IMR-90 (cell line): ENCODE results near the gene DNAJC4. TPM values are rescaled to one million over a fixed set of nuclear protein-coding genes. Genes with fewer than 3 reads are reported as not detected.

ENCODE experiments used
- ATAC-seq: fragments of 200-7000 bp; cut with Tn5 transposase; 2 replicates; pipeline ENCODE4 v1.9.1; 2020; ENCODE audit warnings: low read depth, mild to moderate bottlenecking, moderate library complexity
- BruUV-seq: library from RNA; stranded (reverse); fragments of 400-500 nt; replicated peaks from 2 replicates; lab custom pipeline; 2021; lab: Mats Ljungman, UMichigan
- CTCF ChIA-PET: fragments of 300-600 bp; formaldehyde crosslinking; extraction: SDS; loops from one replicate; lab custom pipeline; 2021; ENCODE audit warnings: antibody characterized with exemption; lab: Yijun Ruan, JAX
- POLR2A ChIA-PET: fragments of 300-600 bp; sonication (Branson Sonifier 250); formaldehyde crosslinking; loops from one replicate; lab custom pipeline; 2022; ENCODE audit warnings: antibody characterized with exemption; ENCODE audit not compliant: unreplicated experiment; lab: Charles Lee
- DNase-seq: peaks from one replicate; pipeline ENCODE4 v3.0.0; 2013
- H2AFZ ChIP-seq: replicated peaks from 2 replicates; pipeline ENCODE3; 2013; ENCODE audit warnings: low read length, mild to moderate bottlenecking; ENCODE audit not compliant: poor library complexity
- H2AK5ac ChIP-seq: 2 replicates; pipeline ENCODE4 v1.6.1; 2013; ENCODE audit warnings: low read depth, low read length, inconsistent platforms
- H2AK9ac ChIP-seq: replicated peaks from 2 replicates; pipeline ENCODE3; 2013; ENCODE audit warnings: mild to moderate bottlenecking, low read depth, low read length, moderate library complexity; ENCODE audit not compliant: poor library complexity
- H2BK120ac ChIP-seq: 2 replicates; pipeline ENCODE4 v1.6.1; 2013; ENCODE audit warnings: low read depth, low read length, inconsistent platforms
- H2BK15ac ChIP-seq: 3 replicates; pipeline ENCODE4 v1.6.1; 2013; ENCODE audit warnings: low read depth, low read length, inconsistent platforms
- H2BK20ac ChIP-seq: 2 replicates; pipeline ENCODE4 v1.6.1; 2013; ENCODE audit warnings: low read depth, mild to moderate bottlenecking, inconsistent platforms, low read length, moderate library complexity
- H2BK5ac ChIP-seq: 2 replicates; pipeline ENCODE4 v1.6.1; 2013; ENCODE audit warnings: mild to moderate bottlenecking, low read depth, low read length, inconsistent platforms; ENCODE audit not compliant: poor library complexity, severe bottlenecking
- H3K14ac ChIP-seq: replicated peaks from 2 replicates; pipeline ENCODE4 v1.6.1; 2013; ENCODE audit warnings: low read depth, low read length, inconsistent platforms
- H3K18ac ChIP-seq: 2 replicates; pipeline ENCODE4 v1.6.1; 2013; ENCODE audit warnings: low read depth, low read length, control low read depth
- H3K23ac ChIP-seq: 2 replicates; pipeline ENCODE4 v1.6.1; 2013; ENCODE audit warnings: low read depth, low read length, inconsistent platforms
- H3K27ac ChIP-seq: 2 replicates; pipeline ENCODE4 v1.5.1; 2013; ENCODE audit warnings: mild to moderate bottlenecking, control low read depth, low read length; ENCODE audit not compliant: insufficient read depth
- H3K27me3 ChIP-seq: 2 replicates; pipeline ENCODE4 v1.6.1; 2013; ENCODE audit warnings: low read length; ENCODE audit not compliant: control insufficient read depth, insufficient read depth
- H3K36me3 ChIP-seq: 2 replicates; pipeline ENCODE4 v1.6.1; 2013; ENCODE audit warnings: low read length, mixed read lengths; ENCODE audit not compliant: control insufficient read depth, insufficient read depth
- H3K4ac ChIP-seq: 2 replicates; pipeline ENCODE4 v1.6.1; 2013; ENCODE audit warnings: low read depth, low read length, inconsistent platforms
- H3K4me1 ChIP-seq: 2 replicates; pipeline ENCODE4 v1.6.1; 2013; ENCODE audit warnings: low read length, mixed read lengths; ENCODE audit not compliant: control insufficient read depth, insufficient read depth
- H3K4me2 ChIP-seq: 2 replicates; pipeline ENCODE4 v1.6.1; 2013; ENCODE audit warnings: low read depth, mild to moderate bottlenecking, control low read depth, low read length, moderate library complexity
- H3K4me3 ChIP-seq: 2 replicates; pipeline ENCODE4 v1.5.1; 2013; ENCODE audit warnings: low read depth, mild to moderate bottlenecking, control low read depth, low read length, moderate library complexity; ENCODE audit not compliant: insufficient read depth
- H3K56ac ChIP-seq: 2 replicates; pipeline ENCODE4 v1.6.1; 2013; ENCODE audit warnings: low read length, inconsistent platforms; ENCODE audit not compliant: insufficient read depth; ENCODE audit errors: extremely low read depth
- H3K79me1 ChIP-seq, 2 experiments: 2 replicates each; pipeline ENCODE4 v1.6.1; 2013; ENCODE audit warnings: low read length in 2 of 2, inconsistent platforms in 1 of 2, low read depth in 1 of 2
- H3K9ac ChIP-seq: 2 replicates; pipeline ENCODE4 v1.6.1; 2013; ENCODE audit warnings: low read depth, low read length, control low read depth
- H3K9me1 ChIP-seq: 2 replicates; pipeline ENCODE4 v1.6.1; 2013; ENCODE audit warnings: low read length, inconsistent platforms; ENCODE audit not compliant: insufficient read depth
- H3K9me3 ChIP-seq: 2 replicates; pipeline ENCODE4 v1.6.1; 2013; ENCODE audit warnings: low read length; ENCODE audit not compliant: control insufficient read depth, insufficient read depth
- H4K20me1 ChIP-seq: 2 replicates; pipeline ENCODE4 v1.6.1; 2013; ENCODE audit warnings: low read length, inconsistent platforms; ENCODE audit not compliant: insufficient read depth
- H4K5ac ChIP-seq: 2 replicates; pipeline ENCODE4 v1.6.1; 2013; ENCODE audit warnings: mild to moderate bottlenecking, low read depth, low read length, control low read depth
- H4K8ac ChIP-seq, 2 experiments: 2 replicates each; pipeline ENCODE4 v1.6.1; 2013; ENCODE audit warnings: low read depth in 2 of 2, low read length in 2 of 2, control low read depth in 1 of 2, inconsistent platforms in 1 of 2
- H4K91ac ChIP-seq: 2 replicates; pipeline ENCODE4 v1.6.1; 2013; ENCODE audit warnings: low read depth, low read length, inconsistent platforms; ENCODE audit not compliant: insufficient read depth
- BHLHE40 ChIP-seq: fragments of 150-350 bp; IDR thresholded peaks from 2 replicates; pipeline ENCODE4 v1.6.1; 2016; ENCODE audit warnings: mild to moderate bottlenecking, low read depth, low read length
- CEBPB ChIP-seq: IDR thresholded peaks from 2 replicates; pipeline ENCODE4 v1.6.1; 2012; ENCODE audit warnings: low read depth, low read length, improper control_type of control experiment
- CHD1 ChIP-seq: IDR thresholded peaks from 2 replicates; pipeline ENCODE4 v1.6.1; 2012; ENCODE audit warnings: low read depth, low read length, improper control_type of control experiment
- FOS ChIP-seq: fragments of 150-350 bp; IDR thresholded peaks from 2 replicates; pipeline ENCODE4 v1.6.1; 2016; ENCODE audit warnings: low read depth, low read length
- MAFK ChIP-seq: IDR thresholded peaks from 2 replicates; pipeline ENCODE4 v1.6.1; 2012; ENCODE audit warnings: low read depth, low read length, improper control_type of control experiment
- MAZ ChIP-seq: IDR thresholded peaks from 2 replicates; pipeline ENCODE4 v1.6.1; 2012; ENCODE audit warnings: low read depth, mild to moderate bottlenecking, low read length, improper control_type of control experiment, moderate library complexity, borderline replicate concordance
- MXI1 ChIP-seq: IDR thresholded peaks from 2 replicates; pipeline ENCODE4 v1.6.1; 2012; ENCODE audit warnings: low read depth, mild to moderate bottlenecking, low read length, moderate library complexity, borderline replicate concordance
- NFE2L2 ChIP-seq: fragments of 150-350 bp; IDR thresholded peaks from 2 replicates; pipeline ENCODE4 v1.6.1; 2016; ENCODE audit warnings: low read depth, mild to moderate bottlenecking, low read length
- POLR2A ChIP-seq: IDR thresholded peaks from 2 replicates; pipeline ENCODE4 v1.6.1; 2012; ENCODE audit warnings: mild to moderate bottlenecking, low read depth, low read length
- RAD21 ChIP-seq: IDR thresholded peaks from 2 replicates; pipeline ENCODE4 v1.6.1; 2012; ENCODE audit warnings: low read length, improper control_type of control experiment
- RCOR1 ChIP-seq: IDR thresholded peaks from 2 replicates; pipeline ENCODE4 v1.6.1; 2012; ENCODE audit warnings: mild to moderate bottlenecking, low read length, improper control_type of control experiment; ENCODE audit not compliant: insufficient replicate concordance
- RFX5 ChIP-seq: IDR thresholded peaks from 2 replicates; pipeline ENCODE4 v1.8.0; 2012; ENCODE audit warnings: low read depth, mild to moderate bottlenecking, low read length, moderate library complexity
- SMC3 ChIP-seq: fragments of 150-350 bp; IDR thresholded peaks from 2 replicates; pipeline ENCODE4 v1.6.1; 2016; ENCODE audit warnings: low read depth, mild to moderate bottlenecking, antibody characterized with exemption, low read length, moderate library complexity
- WGBS, 2 experiments: methylation state at CpG; one replicate each; pipeline versions ENCODE4 v1.1.5 to v1.1.7; 2013; ENCODE audit warnings: missing lambda C conversion rate in 2 of 2; ENCODE audit not compliant: insufficient read length in 1 of 2; ENCODE audit errors: extremely low coverage in 2 of 2; 5-methylcytosine and 5-hydroxymethylcytosine counted together
- dilution Hi-C: fragments of 300-500 bp; cut with HindIII; formaldehyde crosslinking; loops from one replicate; pipeline ENCODE4 v1.14.3; 2018; ENCODE audit warnings: low sequenced_read_pairs; ENCODE audit not compliant: unreplicated experiment
- in situ Hi-C: fragments of 300-500 bp; cut with MboI; formaldehyde crosslinking; loops from 3 replicates; pipeline ENCODE4 v1.14.3; 2019; ENCODE audit warnings: low sequenced_read_pairs, inconsistent platforms, mixed read lengths
- intact Hi-C: fragments of 100-400 bp; cut with micrococcal nuclease; formaldehyde crosslinking; loops from 2 replicates; pipeline ENCODE4 v1.10.0; 2022
- polyA plus RNA-seq, 3 experiments: library from polyadenylated mRNA; depleted of rRNA; stranded (reverse); fragments of >200 nt; gene quantifications; 2 replicates each; pipeline ENCODE4 v1.2.3, GENCODE V29; 2012; ENCODE audit warnings: low replicate concordance in 1 of 3
- total RNA-seq: library from RNA; depleted of rRNA; stranded (reverse); fragments of >200 nt; gene quantifications from 2 replicates; pipeline ENCODE4 v1.2.3, GENCODE V29; 2012
- TF ChIP-seq, protein P1 (sequence below): fragments of 150-350 bp; IDR thresholded peaks from 2 replicates; pipeline ENCODE4 v1.6.1; 2016; ENCODE audit warnings: low read depth, mild to moderate bottlenecking, low read length, moderate library complexity, borderline replicate concordance
- TF ChIP-seq, protein P2 (sequence below): conservative IDR thresholded peaks from 2 replicates; pipeline ENCODE4 v1.5.1; 2012; ENCODE audit warnings: mild to moderate bottlenecking, low read depth, low read length, improper control_type of control experiment
- TF ChIP-seq, protein P3 (sequence below): fragments of 150-350 bp; IDR thresholded peaks from 2 replicates; pipeline ENCODE4 v1.6.1; 2017; ENCODE audit warnings: mild to moderate bottlenecking, antibody characterized with exemption, low read length, low read depth

The DNAJC4 gene
- total and polyA plus RNA-seq, 2 of the 4 experiments (the other 2 are of a cell fraction): 2.2 to 22.8 TPM

DNA sequence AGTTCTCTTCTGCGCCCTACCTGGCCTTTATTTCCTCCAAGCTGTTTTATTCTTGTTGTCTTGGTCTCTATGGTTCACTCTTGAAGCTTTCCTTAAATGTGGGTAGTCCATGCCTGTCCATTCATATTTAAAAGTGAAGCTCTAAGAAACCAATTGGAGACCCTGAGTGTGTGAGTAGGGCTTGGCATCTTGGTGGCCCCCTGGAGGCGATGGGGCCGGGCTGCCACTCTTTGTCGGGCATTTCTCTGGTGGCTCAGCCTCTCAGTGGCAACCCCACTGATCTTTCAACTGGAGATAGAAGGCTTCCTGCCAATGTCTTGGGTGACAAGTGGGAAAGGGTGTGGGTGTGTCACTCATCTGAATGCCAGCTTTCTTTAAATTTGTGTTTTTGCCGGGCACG is 13.5 kb upstream of the DNAJC4 start:
- intact Hi-C loops (no loop called here), dilution Hi-C loops (no loop called here), in situ Hi-C loops (no loop called here)
- no peak overlapping the region for H3K4me3 ChIP-seq
- H3K4ac ChIP-seq: no peak overlapping the region
- no peak overlapping the region for H4K91ac ChIP-seq
- no peak overlapping the region for H2AFZ ChIP-seq
- H4K5ac ChIP-seq: no peak overlapping the region
- H2BK20ac ChIP-seq: no peak overlapping the region
- TF ChIP-seq NFE2L2 (no peak), CHD1 (no peak), BHLHE40 (no peak), MAZ (no peak), RAD21 (no peak), MXI1 (no peak), RFX5 (no peak), CEBPB (no peak), FOS (no peak), POLR2A (no peak), SMC3 (no peak), RCOR1 (no peak), MAFK (no peak)
- TF ChIP-seq, protein P1, sequence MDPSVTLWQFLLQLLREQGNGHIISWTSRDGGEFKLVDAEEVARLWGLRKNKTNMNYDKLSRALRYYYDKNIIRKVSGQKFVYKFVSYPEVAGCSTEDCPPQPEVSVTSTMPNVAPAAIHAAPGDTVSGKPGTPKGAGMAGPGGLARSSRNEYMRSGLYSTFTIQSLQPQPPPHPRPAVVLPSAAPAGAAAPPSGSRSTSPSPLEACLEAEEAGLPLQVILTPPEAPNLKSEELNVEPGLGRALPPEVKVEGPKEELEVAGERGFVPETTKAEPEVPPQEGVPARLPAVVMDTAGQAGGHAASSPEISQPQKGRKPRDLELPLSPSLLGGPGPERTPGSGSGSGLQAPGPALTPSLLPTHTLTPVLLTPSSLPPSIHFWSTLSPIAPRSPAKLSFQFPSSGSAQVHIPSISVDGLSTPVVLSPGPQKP: no peak
- TF ChIP-seq, protein P2, sequence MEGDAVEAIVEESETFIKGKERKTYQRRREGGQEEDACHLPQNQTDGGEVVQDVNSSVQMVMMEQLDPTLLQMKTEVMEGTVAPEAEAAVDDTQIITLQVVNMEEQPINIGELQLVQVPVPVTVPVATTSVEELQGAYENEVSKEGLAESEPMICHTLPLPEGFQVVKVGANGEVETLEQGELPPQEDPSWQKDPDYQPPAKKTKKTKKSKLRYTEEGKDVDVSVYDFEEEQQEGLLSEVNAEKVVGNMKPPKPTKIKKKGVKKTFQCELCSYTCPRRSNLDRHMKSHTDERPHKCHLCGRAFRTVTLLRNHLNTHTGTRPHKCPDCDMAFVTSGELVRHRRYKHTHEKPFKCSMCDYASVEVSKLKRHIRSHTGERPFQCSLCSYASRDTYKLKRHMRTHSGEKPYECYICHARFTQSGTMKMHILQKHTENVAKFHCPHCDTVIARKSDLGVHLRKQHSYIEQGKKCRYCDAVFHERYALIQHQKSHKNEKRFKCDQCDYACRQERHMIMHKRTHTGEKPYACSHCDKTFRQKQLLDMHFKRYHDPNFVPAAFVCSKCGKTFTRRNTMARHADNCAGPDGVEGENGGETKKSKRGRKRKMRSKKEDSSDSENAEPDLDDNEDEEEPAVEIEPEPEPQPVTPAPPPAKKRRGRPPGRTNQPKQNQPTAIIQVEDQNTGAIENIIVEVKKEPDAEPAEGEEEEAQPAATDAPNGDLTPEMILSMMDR: no peak
- TF ChIP-seq, protein P3, sequence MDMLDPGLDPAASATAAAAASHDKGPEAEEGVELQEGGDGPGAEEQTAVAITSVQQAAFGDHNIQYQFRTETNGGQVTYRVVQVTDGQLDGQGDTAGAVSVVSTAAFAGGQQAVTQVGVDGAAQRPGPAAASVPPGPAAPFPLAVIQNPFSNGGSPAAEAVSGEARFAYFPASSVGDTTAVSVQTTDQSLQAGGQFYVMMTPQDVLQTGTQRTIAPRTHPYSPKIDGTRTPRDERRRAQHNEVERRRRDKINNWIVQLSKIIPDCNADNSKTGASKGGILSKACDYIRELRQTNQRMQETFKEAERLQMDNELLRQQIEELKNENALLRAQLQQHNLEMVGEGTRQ: no peak
- H4K8ac ChIP-seq: no peak overlapping the region
- no peak overlapping the region for H3K18ac ChIP-seq
- H3K9me3 ChIP-seq: no peaks in the 10 kb centered on the region
- POLR2A ChIA-PET: no interaction called here
- DNase-seq (no peak), ATAC-seq (no peak)
- no peak overlapping the region for H3K14ac ChIP-seq
- no peak overlapping the region for H3K4me2 ChIP-seq
- H2AK5ac ChIP-seq: no peak overlapping the region
- H3K56ac ChIP-seq: no peak overlapping the region
- H2AK9ac ChIP-seq: no peak overlapping the region
- BruUV-seq: no TSS peak
- 100% methylated on average over 1 of the region's 6 CpGs; no CpG with 5 or more reads in 1 of the 2 experiments for WGBS, 2 experiments
- no peak overlapping the region for H3K27ac ChIP-seq
- CTCF ChIA-PET: interaction anchor here (0.9 kb wide), 1 partner anchor 9 kb away, joined by 3 read pairs; no protein-coding TSS in a partner anchor
- H3K36me3 ChIP-seq: no peaks in the 10 kb centered on the region; the same call in 1 of the 2 replicates
- no peak overlapping the region for H2BK15ac ChIP-seq
- H3K79me1 ChIP-seq: no peaks in the 10 kb centered on the region
- no peak overlapping the region for H3K9ac ChIP-seq
- no peaks in the 10 kb centered on the region for H3K4me1 ChIP-seq
- H3K9me1 ChIP-seq: 0 out of 2 replicates have a peak, but pooled peaks cover 5% of the 10 kb centered on the region
- no peak overlapping the region for H2BK5ac ChIP-seq
- no peaks in the 10 kb centered on the region for H3K27me3 ChIP-seq
- no peaks in the 10 kb centered on the region for H4K20me1 ChIP-seq
- no peak overlapping the region for H2BK120ac ChIP-seq
- no peak overlapping the region for H3K23ac ChIP-seq
